GM13976 (cell line): ENCODE data around the gene SMDT1.

Experiments
- DNase-seq: peaks from one replicate; pipeline ENCODE4 v3.0.0; 2012; ENCODE audit warnings: low spot score
- CTCF ChIP-seq: IDR thresholded peaks from 2 replicates; pipeline ENCODE4 v1.5.1; 2012; ENCODE audit warnings: borderline replicate concordance, mild to moderate bottlenecking; ENCODE audit not compliant: insufficient read depth; ENCODE audit errors: extremely low read depth, missing control alignments, control extremely low read depth
- in situ Hi-C: fragments of 300-500 bp; cut with MboI; formaldehyde crosslinking; loops from one replicate; pipeline ENCODE4 v1.12.0; 2022; ENCODE audit warnings: low sequenced_read_pairs, mixed read lengths, inconsistent platforms; ENCODE audit not compliant: unreplicated experiment

The SMDT1 gene

GRCh38 chr22:42076764-42077485, 2.6 kb upstream of the SMDT1 start:
- no peak for TF ChIP-seq CTCF
- in situ Hi-C loops: no loop called here
- no peak for DNase-seq

DNA sequence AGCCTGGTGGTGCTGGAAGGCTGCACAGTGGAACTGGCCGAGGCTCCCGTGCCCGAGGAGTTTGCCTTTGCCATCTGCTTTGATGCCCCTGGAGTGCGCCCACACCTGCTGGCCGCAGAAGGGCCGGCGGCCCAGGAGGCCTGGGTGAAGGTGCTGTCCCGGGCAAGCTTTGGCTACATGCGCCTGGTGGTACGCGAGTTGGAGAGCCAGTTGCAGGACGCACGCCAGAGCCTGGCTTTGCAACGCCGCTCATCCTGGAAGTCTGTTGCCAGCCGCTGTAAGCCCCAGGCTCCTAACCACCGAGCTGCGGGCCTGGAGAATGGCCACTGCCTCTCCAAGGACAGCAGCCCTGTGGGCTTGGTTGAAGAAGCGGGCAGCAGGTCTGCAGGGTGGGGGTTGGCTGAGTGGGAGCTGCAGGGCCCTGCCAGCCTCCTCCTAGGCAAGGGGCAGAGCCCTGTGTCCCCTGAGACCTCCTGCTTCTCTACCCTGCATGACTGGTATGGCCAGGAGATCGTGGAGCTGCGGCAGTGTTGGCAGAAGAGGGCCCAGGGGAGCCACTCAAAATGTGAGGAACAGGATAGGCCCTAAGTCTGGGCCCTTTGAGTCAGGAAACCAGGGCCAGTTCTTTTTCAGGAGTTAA, 1.9 kb upstream of the SMDT1 start:
- in situ Hi-C loops: no loop called here
- TF ChIP-seq CTCF: no peak

DNA sequence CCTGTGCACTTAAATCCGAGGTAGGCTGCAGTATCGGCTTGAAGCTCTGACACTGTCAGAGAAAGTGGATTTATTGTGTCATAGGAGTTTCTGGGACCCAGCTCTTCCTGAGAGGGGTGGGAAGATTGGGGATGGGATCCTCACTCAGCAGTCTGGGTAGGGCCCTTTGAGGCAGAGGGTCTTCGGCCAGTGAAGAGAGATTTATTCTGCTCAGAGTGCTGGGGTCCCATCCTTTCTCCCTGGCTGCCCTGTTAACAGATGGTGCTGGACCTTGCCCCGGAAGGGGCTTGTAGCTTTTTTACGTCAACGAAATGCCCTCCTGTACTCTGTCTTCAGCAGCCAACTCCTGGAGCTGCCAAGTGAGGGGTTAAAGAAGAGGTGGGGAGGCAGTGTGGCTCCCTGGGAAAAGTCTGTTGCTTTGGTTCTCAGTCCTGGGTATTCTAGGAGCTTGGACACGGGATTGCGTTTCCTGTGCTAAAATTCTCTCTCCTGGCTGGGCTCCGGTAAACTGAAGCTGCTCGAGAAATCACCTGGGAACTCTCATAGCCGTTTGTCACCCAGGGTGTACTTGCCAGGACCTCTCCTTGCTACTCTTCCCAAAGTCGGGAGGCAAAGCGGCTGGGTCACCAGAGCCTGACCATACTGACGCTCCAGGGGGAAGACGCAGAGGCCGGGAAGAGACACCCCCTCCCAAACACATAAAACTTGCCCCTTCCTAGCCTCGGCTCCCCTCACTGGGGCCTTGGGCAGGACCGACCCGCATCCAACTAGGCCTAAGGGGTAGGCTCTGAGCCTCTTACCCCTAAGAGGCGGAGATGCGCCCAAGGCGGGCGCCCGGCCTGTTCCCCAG, 806 bp upstream of the SMDT1 start:
- TF ChIP-seq CTCF: no peak
- DNase-seq: no peak
- in situ Hi-C loops: no loop called here

More for the DNA sequence above, 1.9 kb upstream of the SMDT1 start:
- no peak for DNase-seq

- DNase-seq: no peak
- no peak for TF ChIP-seq CTCF
- in situ Hi-C loops: loop anchor here (10.0 kb wide), 1 partner anchor 105 kb away; no protein-coding TSS in a partner anchor
These were observed 787 bp downstream of the SMDT1 start for GRCh38 chr22:42080287-42080686.

GRCh38 chr22:42083119-42083518, 3.6 kb downstream of the SMDT1 start:
- no peak for TF ChIP-seq CTCF
- in situ Hi-C loops: loop anchor here (10.0 kb wide), 1 partner anchor 108 kb away; no protein-coding TSS in a partner anchor
- no peak for DNase-seq

DNA sequence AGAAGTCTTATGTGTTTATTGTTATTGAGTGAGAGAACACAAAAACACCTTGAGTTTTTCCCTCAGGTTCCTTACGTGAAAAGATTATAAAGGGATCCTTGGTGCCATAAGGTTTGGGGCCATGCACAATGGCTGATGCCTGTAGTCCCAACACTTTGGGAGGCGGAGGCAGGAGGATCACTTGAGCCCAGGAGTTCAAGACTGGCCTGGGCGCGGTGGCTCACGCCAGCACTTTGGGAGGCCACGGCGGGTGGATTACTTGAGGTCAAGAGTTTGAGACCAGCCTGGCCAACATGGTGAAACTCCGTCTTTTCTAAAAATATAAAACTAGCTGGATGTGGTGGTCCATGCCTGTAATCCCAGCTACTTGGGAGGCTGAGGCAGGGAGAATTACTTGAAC, 5.4 kb downstream of the SMDT1 start:
- DNase-seq: no peak
- TF ChIP-seq CTCF: no peak
- in situ Hi-C loops: loop anchor here (10.0 kb wide), 1 partner anchor 110 kb away; no protein-coding TSS in a partner anchor
